HepG2 (cell line): ENCODE results near the gene CTSV. TPM values are rescaled to one million over a fixed set of nuclear protein-coding genes. Genes with fewer than 3 reads are reported as not detected.
A peak's percentile ranks its signal among the peaks of the same experiment; 100 is the strongest.

Source experiments
- ATM ChIP-seq: fragments of 450-650 bp; IDR thresholded peaks from 2 replicates; pipeline ENCODE4 v1.7.1; 2017; ENCODE audit warnings: mild to moderate bottlenecking, borderline replicate concordance
- CREB1 ChIP-seq, 2 experiments: fragments of 450-650 bp in 1 of 2; IDR thresholded peaks; 2 replicates each; pipeline ENCODE4 v1.6.1; 2016 to 2017; ENCODE audit warnings: control low read depth in 1 of 2, mild to moderate bottlenecking in 1 of 2, missing compliant biosample characterization in 1 of 2, missing genetic modification characterization in 1 of 2
- GABPB1 ChIP-seq: IDR thresholded peaks from 2 replicates; pipeline ENCODE4 v1.6.1; 2016; ENCODE audit warnings: mild to moderate bottlenecking, missing genetic modification reagents, moderate library complexity, missing compliant biosample characterization
- GMEB2 ChIP-seq: IDR thresholded peaks from 2 replicates; pipeline ENCODE4 v1.6.1; 2016; ENCODE audit warnings: missing biosample characterization, missing genetic modification reagents, low read depth
- KDM5B ChIP-seq: sonication (generic); formaldehyde crosslinking; IDR thresholded peaks from 2 replicates; pipeline ENCODE4 v1.4.0; 2020; ENCODE audit warnings: missing genetic modification reagents, mild to moderate bottlenecking, borderline replicate concordance
- KMT2B ChIP-seq: IDR thresholded peaks from 2 replicates; pipeline ENCODE4 v1.6.1; 2016; ENCODE audit warnings: missing genetic modification reagents, missing compliant biosample characterization
- LCORL ChIP-seq, 2 experiments: fragments of 450-650 bp in 1 of 2; sonication (generic) in 1 of 2; formaldehyde crosslinking in 1 of 2; IDR thresholded peaks; 2 replicates each; pipeline versions ENCODE4 v1.5.0 to v1.6.1; 2017 to 2020; ENCODE audit warnings: antibody characterized with exemption in 1 of 2, missing genetic modification reagents in 1 of 2
- MBD4 ChIP-seq: IDR thresholded peaks from 2 replicates; pipeline ENCODE4 v1.6.1; 2012; ENCODE audit warnings: low read length, inconsistent platforms, borderline replicate concordance
- MXI1 ChIP-seq: IDR thresholded peaks from 3 replicates; pipeline ENCODE4 v1.6.1; 2012; ENCODE audit warnings: low read depth, low read length, inconsistent platforms, borderline replicate concordance
- PHF21A ChIP-seq: sonication (generic); formaldehyde crosslinking; IDR thresholded peaks from 2 replicates; pipeline ENCODE4 v1.5.0; 2020; ENCODE audit warnings: mild to moderate bottlenecking, missing genetic modification reagents
- PREB ChIP-seq: sonication (generic); formaldehyde crosslinking; IDR thresholded peaks from 2 replicates; pipeline ENCODE4 v1.4.0; 2020; ENCODE audit warnings: missing genetic modification reagents
- ZFY ChIP-seq: sonication (generic); formaldehyde crosslinking; IDR thresholded peaks from 2 replicates; pipeline ENCODE4 v1.4.0; 2020; ENCODE audit warnings: missing genetic modification reagents
- ZNF234 ChIP-seq: sonication (generic); formaldehyde crosslinking; conservative IDR thresholded peaks from 2 replicates; pipeline ENCODE4 v1.5.1; 2020; ENCODE audit warnings: mild to moderate bottlenecking, missing genetic modification reagents
- ZNF609 ChIP-seq: sonication (generic); formaldehyde crosslinking; IDR thresholded peaks from 2 replicates; pipeline ENCODE4 v1.4.0; 2020; ENCODE audit warnings: mild to moderate bottlenecking, missing genetic modification reagents, borderline replicate concordance
- polyA plus RNA-seq, 8 experiments: library from polyadenylated mRNA; depleted of rRNA in 3 of 8; stranded (reverse) in 7 of 8; unstranded in 1 of 8; fragments of >200 nt; fragmentation: Illumina TruSeq in 4 of 8; extraction: Trizol in 4 of 8; gene quantifications; 2 replicates each; pipeline versions ENCODE4 v1.2.1 to v1.2.3, GENCODE V29; 2011 to 2016; ENCODE audit warnings: low read depth in 4 of 8, missing spikeins in 1 of 8, mixed read lengths in 1 of 8; ENCODE audit not compliant: insufficient read depth in 1 of 8
- total RNA-seq, 5 experiments: library from RNA; depleted of rRNA; stranded (reverse); fragments of >200 nt; fragmentation: Illumina TruSeq; extraction: Trizol; gene quantifications; 2 replicates each; pipeline ENCODE4 v1.2.3, GENCODE V29; 2016; ENCODE audit warnings: low read depth in 1 of 5
- TF ChIP-seq, protein P1 (sequence below): sonication (generic); formaldehyde crosslinking; IDR thresholded peaks from 2 replicates; pipeline ENCODE4 v1.8.1; 2022; ENCODE audit warnings: mild to moderate bottlenecking, missing genetic modification reagents
- TF ChIP-seq, protein P2 (sequence below): sonication (generic); formaldehyde crosslinking; IDR thresholded peaks from 2 replicates; pipeline ENCODE4 v1.4.0; 2020; ENCODE audit warnings: missing genetic modification reagents
- TF ChIP-seq, protein P3 (sequence below): IDR thresholded peaks from 2 replicates; pipeline ENCODE4 v1.6.1; 2012; ENCODE audit warnings: inconsistent platforms

Gene CTSV
- total and polyA plus RNA-seq, 2 of the 13 experiments (the other 11 are each of a cell fraction or from before 2014, with no cell fraction given), result 10.6 to 12.6 TPM

DNA sequence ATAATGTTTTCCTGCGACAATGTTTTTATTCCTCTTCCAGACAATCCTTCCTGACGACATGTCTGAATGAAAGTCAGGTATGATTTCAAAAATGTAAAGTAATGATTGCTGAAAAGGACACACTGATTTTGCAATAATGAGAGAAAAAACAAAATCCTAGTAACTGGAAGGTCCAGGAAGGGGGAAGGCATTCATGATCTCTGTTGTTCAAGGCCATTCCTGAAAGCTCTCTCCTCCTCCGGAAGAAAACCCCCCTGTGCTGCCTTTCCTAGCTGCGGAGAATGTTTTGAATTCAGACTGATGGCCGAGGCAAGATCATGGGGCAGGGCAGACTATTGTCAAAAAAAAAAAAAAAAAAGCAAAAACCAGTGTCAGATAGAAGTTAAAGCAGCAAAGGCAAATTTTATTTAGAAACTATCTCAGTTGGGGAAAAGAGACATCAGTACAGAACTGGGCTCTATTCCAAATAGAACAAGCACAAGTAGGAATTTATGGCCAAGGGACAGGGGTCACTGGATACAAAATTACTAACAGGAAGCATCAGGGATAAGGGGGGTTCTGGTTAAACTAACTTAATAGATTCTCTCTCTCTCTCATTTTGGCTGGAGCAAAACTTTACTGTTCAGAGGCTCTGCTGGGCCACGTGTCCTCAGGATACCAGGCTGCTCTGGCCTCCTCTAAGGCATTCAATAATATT is 36.5 kb upstream of the CTSV start (continued):
- TF ChIP-seq, protein P1, sequence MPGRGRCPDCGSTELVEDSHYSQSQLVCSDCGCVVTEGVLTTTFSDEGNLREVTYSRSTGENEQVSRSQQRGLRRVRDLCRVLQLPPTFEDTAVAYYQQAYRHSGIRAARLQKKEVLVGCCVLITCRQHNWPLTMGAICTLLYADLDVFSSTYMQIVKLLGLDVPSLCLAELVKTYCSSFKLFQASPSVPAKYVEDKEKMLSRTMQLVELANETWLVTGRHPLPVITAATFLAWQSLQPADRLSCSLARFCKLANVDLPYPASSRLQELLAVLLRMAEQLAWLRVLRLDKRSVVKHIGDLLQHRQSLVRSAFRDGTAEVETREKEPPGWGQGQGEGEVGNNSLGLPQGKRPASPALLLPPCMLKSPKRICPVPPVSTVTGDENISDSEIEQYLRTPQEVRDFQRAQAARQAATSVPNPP, result no peak
- TF ChIP-seq, protein P2, sequence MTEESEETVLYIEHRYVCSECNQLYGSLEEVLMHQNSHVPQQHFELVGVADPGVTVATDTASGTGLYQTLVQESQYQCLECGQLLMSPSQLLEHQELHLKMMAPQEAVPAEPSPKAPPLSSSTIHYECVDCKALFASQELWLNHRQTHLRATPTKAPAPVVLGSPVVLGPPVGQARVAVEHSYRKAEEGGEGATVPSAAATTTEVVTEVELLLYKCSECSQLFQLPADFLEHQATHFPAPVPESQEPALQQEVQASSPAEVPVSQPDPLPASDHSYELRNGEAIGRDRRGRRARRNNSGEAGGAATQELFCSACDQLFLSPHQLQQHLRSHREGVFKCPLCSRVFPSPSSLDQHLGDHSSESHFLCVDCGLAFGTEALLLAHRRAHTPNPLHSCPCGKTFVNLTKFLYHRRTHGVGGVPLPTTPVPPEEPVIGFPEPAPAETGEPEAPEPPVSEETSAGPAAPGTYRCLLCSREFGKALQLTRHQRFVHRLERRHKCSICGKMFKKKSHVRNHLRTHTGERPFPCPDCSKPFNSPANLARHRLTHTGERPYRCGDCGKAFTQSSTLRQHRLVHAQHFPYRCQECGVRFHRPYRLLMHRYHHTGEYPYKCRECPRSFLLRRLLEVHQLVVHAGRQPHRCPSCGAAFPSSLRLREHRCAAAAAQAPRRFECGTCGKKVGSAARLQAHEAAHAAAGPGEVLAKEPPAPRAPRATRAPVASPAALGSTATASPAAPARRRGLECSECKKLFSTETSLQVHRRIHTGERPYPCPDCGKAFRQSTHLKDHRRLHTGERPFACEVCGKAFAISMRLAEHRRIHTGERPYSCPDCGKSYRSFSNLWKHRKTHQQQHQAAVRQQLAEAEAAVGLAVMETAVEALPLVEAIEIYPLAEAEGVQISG (CRISPR knock-in tag), result no peak
- TF ChIP-seq LCORL (IDR thresholded peaks at IDR 0.05) (no peak), LCORL (CRISPR knock-in tag; IDR thresholded peaks at IDR 0.05) (peak; percentile 23; the same call in 1 of the 2 replicates), ZNF609 (CRISPR knock-in tag) (no peak), KMT2B (CRISPR knock-in tag) (no peak), KDM5B (CRISPR knock-in tag) (no peak), CREB1 (IDR thresholded peaks at IDR 0.05) (no peak), CREB1 (CRISPR knock-in tag; IDR thresholded peaks at IDR 0.05) (no peak), ATM (no peak), PREB (CRISPR knock-in tag) (no peak), ZNF234 (CRISPR knock-in tag) (no peak), MXI1 (no peak), GMEB2 (CRISPR knock-in tag) (no peak), GABPB1 (CRISPR knock-in tag) (peak; percentile 28; the same call in 1 of the 2 replicates), PHF21A (CRISPR knock-in tag) (peak; percentile 60; the same call in 1 of the 2 replicates), ZFY (no peak), MBD4 (no peak)
- TF ChIP-seq, protein P3, sequence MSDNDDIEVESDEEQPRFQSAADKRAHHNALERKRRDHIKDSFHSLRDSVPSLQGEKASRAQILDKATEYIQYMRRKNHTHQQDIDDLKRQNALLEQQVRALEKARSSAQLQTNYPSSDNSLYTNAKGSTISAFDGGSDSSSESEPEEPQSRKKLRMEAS, result no peak
